ENCODE data around the gene RGS16. TPM values are rescaled to one million over a fixed set of nuclear protein-coding genes. Genes with fewer than 3 reads are reported as not detected.

Gene RGS16
- total and polyA plus RNA-seq, 4 donors, result 0.54 to 2.7 (median 0.83) TPM

DNA sequence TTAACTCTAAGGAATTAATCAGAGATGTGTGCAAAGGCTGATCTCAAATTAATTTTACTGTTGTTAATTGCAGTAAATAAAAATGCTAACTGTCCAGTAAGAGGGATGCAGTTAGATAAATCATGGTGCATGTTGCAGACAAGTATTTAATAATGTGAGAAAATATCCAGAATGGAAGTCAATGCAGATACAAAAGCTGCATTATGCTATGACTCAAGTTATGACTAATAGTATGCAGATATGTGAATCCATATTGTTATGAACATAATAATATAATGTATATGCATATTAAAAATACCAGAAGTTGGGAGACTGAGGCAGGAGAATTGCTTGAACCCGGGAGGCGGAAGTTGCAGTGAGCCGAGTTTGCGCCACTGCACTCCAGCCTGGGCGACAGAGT lies 36.6 kb downstream of the RGS16 start:
- no peaks in the 10 kb centered on the region for H3K27me3 ChIP-seq (ENCODE audit: control insufficient read depth in 4 of 4, insufficient read depth in 4 of 4, low read length in 3 of 4)
- WGBS, result 95% methylated on average over 5 of the region's 5 CpGs
- H3K4me3 ChIP-seq (ENCODE audit: low read depth in 1 of 3, low read length in 3 of 3), result no peak overlapping the region
- no peaks in the 10 kb centered on the region for H3K9me3 ChIP-seq (ENCODE audit: control insufficient read depth in 4 of 4, low read length in 3 of 4)
- TF ChIP-seq, protein P1, sequence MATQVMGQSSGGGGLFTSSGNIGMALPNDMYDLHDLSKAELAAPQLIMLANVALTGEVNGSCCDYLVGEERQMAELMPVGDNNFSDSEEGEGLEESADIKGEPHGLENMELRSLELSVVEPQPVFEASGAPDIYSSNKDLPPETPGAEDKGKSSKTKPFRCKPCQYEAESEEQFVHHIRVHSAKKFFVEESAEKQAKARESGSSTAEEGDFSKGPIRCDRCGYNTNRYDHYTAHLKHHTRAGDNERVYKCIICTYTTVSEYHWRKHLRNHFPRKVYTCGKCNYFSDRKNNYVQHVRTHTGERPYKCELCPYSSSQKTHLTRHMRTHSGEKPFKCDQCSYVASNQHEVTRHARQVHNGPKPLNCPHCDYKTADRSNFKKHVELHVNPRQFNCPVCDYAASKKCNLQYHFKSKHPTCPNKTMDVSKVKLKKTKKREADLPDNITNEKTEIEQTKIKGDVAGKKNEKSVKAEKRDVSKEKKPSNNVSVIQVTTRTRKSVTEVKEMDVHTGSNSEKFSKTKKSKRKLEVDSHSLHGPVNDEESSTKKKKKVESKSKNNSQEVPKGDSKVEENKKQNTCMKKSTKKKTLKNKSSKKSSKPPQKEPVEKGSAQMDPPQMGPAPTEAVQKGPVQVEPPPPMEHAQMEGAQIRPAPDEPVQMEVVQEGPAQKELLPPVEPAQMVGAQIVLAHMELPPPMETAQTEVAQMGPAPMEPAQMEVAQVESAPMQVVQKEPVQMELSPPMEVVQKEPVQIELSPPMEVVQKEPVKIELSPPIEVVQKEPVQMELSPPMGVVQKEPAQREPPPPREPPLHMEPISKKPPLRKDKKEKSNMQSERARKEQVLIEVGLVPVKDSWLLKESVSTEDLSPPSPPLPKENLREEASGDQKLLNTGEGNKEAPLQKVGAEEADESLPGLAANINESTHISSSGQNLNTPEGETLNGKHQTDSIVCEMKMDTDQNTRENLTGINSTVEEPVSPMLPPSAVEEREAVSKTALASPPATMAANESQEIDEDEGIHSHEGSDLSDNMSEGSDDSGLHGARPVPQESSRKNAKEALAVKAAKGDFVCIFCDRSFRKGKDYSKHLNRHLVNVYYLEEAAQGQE (IDR thresholded peaks at IDR 0.05), result no peak
- TF ChIP-seq RXRA (IDR thresholded peaks at IDR 0.05), result no peak
- TF ChIP-seq HNF4A (conservative IDR thresholded peaks at IDR 0.05), result no peak
- TF ChIP-seq, protein P2, sequence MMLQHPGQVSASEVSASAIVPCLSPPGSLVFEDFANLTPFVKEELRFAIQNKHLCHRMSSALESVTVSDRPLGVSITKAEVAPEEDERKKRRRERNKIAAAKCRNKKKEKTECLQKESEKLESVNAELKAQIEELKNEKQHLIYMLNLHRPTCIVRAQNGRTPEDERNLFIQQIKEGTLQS (IDR thresholded peaks at IDR 0.05), result no peak
- TF ChIP-seq TAF1 (conservative IDR thresholded peaks at IDR 0.05), result no peak
- TF ChIP-seq SP1 (IDR thresholded peaks at IDR 0.05), result no peak
- no peak for TF ChIP-seq HNF4G (IDR thresholded peaks at IDR 0.05)
- TF ChIP-seq NR2F2 (IDR thresholded peaks at IDR 0.05), result no peak
- TF ChIP-seq RAD21 (IDR thresholded peaks at IDR 0.05), result no peak
- no peak for TF ChIP-seq JUND (IDR thresholded peaks at IDR 0.05)
- TF ChIP-seq FOXA2 (IDR thresholded peaks at IDR 0.05), result no peak
- no peaks in the 10 kb centered on the region for H3K36me3 ChIP-seq (ENCODE audit: control insufficient read depth in 4 of 4, insufficient read depth in 3 of 4, low read depth in 1 of 4, low read length in 3 of 4)
- no peaks in the 10 kb centered on the region for H3K4me1 ChIP-seq (ENCODE audit: control insufficient read depth in 4 of 4, insufficient read depth in 4 of 4, low read length in 3 of 4)
- DNase-seq (ENCODE audit: low spot score), result no peak
- no peak overlapping the region for H3K27ac ChIP-seq (ENCODE audit: low read depth in 1 of 2, low read length in 2 of 2)
- H3K9ac ChIP-seq (ENCODE audit: low read depth in 1 of 2, low read length in 2 of 2), result no peak overlapping the region

DNA sequence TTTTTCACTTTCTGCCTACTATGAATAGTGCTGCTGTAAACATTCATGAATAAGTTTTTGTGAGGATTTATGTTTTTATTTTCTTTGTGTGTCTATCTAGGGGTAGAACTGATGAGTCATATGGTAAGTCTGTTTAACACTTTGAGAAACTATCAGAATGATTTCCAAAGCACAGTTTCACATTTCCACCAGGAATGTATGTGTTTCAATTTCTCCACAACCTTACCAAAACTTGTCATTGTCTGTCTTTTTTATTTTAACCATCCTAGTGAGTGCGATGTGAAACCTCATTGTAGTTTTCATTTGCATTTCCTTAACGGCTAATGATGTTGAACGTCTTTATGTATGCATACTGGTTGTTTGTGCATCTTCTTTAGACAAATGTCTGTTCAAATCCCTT lies 38.7 kb downstream of the RGS16 start:
- DNase-seq (ENCODE audit: low spot score), result no peak
- H3K4me1 ChIP-seq (ENCODE audit: control insufficient read depth in 4 of 4, insufficient read depth in 4 of 4, low read length in 3 of 4), result no peaks in the 10 kb centered on the region
- no peaks in the 10 kb centered on the region for H3K27me3 ChIP-seq (ENCODE audit: control insufficient read depth in 4 of 4, insufficient read depth in 4 of 4, low read length in 3 of 4)
- 81% methylated on average over 3 of the region's 3 CpGs for WGBS
- H3K9me3 ChIP-seq (ENCODE audit: control insufficient read depth in 4 of 4, low read length in 3 of 4), result no peaks in the 10 kb centered on the region
- TF ChIP-seq TAF1 (conservative IDR thresholded peaks at IDR 0.05) (no peak), HNF4G (IDR thresholded peaks at IDR 0.05) (no peak), EGR1 (IDR thresholded peaks at IDR 0.05; ENCODE audit: low read depth in 2 of 2) (no peak), YY1 (IDR thresholded peaks at IDR 0.05) (no peak)
- TF ChIP-seq, protein P3, sequence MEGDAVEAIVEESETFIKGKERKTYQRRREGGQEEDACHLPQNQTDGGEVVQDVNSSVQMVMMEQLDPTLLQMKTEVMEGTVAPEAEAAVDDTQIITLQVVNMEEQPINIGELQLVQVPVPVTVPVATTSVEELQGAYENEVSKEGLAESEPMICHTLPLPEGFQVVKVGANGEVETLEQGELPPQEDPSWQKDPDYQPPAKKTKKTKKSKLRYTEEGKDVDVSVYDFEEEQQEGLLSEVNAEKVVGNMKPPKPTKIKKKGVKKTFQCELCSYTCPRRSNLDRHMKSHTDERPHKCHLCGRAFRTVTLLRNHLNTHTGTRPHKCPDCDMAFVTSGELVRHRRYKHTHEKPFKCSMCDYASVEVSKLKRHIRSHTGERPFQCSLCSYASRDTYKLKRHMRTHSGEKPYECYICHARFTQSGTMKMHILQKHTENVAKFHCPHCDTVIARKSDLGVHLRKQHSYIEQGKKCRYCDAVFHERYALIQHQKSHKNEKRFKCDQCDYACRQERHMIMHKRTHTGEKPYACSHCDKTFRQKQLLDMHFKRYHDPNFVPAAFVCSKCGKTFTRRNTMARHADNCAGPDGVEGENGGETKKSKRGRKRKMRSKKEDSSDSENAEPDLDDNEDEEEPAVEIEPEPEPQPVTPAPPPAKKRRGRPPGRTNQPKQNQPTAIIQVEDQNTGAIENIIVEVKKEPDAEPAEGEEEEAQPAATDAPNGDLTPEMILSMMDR (IDR thresholded peaks at IDR 0.05; ENCODE audit: low read depth, low read length, missing input control), result no peak
- H3K4me3 ChIP-seq (ENCODE audit: low read depth in 1 of 3, low read length in 3 of 3), result no peak overlapping the region
- H3K36me3 ChIP-seq (ENCODE audit: control insufficient read depth in 4 of 4, insufficient read depth in 3 of 4, low read depth in 1 of 4, low read length in 3 of 4), result no peaks in the 10 kb centered on the region
- H3K27ac ChIP-seq (ENCODE audit: low read depth in 1 of 2, low read length in 2 of 2), result no peak overlapping the region
- no peak overlapping the region for H3K9ac ChIP-seq (ENCODE audit: low read depth in 1 of 2, low read length in 2 of 2)
